Left ventricle myocardium superior (tissue), 1 donor: ENCODE data around the gene CTXND2. TPM values are rescaled to one million over a fixed set of nuclear protein-coding genes. Genes with fewer than 3 reads are reported as not detected.
"Not testable (repeated sequence)": the region's sequence is repeated elsewhere in the genome, so short reads cannot be mapped to it uniquely, and the experiment has no call there.

Experiments
- ATAC-seq: fragments of 200-7000 bp; cut with Tn5 transposase; one replicate; pipeline ENCODE4 v1.9.1; 2020; ENCODE audit warnings: mild to moderate bottlenecking, moderate library complexity
- DNase-seq: peaks from one replicate; pipeline ENCODE4 v3.0.0-alpha.2; 2020
- intact Hi-C: fragments of 100-400 bp; cut with micrococcal nuclease; formaldehyde crosslinking; loops from one replicate; pipeline ENCODE4 v1.11.0; 2022
- long read RNA-seq: library from polyadenylated mRNA; unstranded; transcript quantifications from one replicate; pipeline ENCODE4 v2.0.0, GENCODE V29; 2021
- total RNA-seq: library from RNA; stranded (reverse); fragmentation: NEBNext Ultra II Directional; extraction: Animal tissue kit (Norgen Biotek cat#: 25700); gene quantifications from one replicate; pipeline ENCODE4 v1.2.1, GENCODE V29; 2021
- donor health status: DM: no; HTN: yes; CAD: no; lungs with severe emphysema.

The CTXND2 gene
- not detected for total RNA-seq
- long read RNA-seq: 0 reads

DNA sequence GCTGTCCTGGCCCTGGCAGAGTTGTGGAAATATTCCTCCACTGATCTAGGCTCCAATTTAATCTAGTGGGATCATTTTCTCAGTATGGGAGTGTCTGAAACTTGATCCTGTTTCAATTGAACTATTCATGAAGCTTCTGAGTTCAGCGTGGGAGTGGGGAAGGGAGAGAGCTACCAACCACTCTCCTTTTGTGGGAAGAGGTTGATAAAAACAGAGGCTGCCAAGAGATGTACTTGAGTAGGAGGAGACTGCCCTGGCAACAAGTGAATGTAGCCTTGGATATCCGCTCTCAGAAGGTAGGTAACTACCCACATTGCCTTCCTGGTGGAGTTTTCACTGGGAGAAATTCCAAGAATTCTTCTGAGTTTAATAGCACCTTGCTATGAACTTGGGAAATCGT, at the start of gene CTXND2:
TSS of gene CTXND2 (plus strand) at position 119 of the 400 bp plus-strand sequence. CDS start 25,179 bp downstream, outside the sequence.
- intact Hi-C loops: no loop called here
- no peak for DNase-seq
- no peak for ATAC-seq

GRCh38 chr1:150840850-150841249, 46.1 kb upstream of the CTXND2 start:
- intact Hi-C loops, DNase-seq, ATAC-seq: not testable (repeated sequence)

- DNase-seq: no peak
- intact Hi-C loops: no loop called here
- no peak for ATAC-seq
These were observed 45.3 kb upstream of the CTXND2 start for GRCh38 chr1:150841626-150842025.

GRCh38 chr1:150842343-150842742, 44.6 kb upstream of the CTXND2 start:
- no peak for DNase-seq
- intact Hi-C loops: no loop called here
- no peak for ATAC-seq

GRCh38 chr1:150842964-150843363, 44.0 kb upstream of the CTXND2 start:
- ATAC-seq (no peak), DNase-seq (no peak)
- intact Hi-C loops: no loop called here

DNA sequence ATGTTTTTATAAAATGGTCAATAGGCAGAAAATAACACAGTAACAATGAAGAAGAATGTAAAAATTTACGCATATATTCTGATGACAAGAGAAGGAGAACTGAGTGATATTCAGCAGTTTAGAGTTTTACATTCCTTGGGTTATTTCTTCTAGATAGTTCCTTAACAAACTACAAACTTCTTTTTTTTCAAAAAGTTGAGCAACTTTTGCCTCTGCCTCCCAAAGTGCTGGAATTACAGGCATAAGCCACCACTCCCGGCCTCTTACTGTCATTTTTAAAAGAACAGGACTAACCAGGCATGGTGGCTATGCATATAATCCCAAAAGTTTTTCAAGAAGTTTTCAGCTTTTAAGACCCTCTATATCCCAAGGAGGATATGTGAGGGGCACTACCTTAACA, 43.5 kb upstream of the CTXND2 start:
- no peak for ATAC-seq
- intact Hi-C loops: no loop called here
- DNase-seq: no peak

DNA sequence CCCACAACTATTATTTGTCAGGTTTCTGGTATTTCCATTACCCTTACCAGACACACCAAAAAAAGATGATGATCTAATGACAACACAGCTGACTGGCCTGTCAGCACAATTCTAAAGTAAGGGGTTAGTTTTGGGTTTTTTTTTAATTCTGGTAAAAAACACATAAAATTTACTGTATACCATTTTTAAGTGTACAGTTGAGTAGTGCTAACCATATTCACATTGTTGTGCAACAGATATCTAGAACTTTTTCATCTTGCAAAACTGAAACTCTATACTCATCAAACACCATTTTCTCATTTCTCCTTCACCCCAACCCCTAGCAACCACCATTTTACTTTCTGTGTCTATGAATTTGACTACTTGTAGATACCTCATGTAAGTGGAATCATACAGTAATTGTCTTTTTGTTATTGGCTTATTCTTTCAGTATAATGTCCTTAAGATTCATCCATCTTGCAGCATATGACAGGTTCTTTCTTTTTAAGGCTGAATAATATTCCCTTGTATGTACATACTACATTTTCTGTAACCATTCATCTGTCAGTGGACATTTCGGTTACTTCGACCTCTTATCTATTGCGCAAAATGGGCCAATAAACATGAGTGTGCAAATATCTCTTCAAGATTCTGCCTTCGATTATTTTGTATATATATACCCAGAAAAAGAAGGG, 40.3 kb upstream of the CTXND2 start:
- intact Hi-C loops: no loop called here
- DNase-seq (no peak), ATAC-seq (no peak)

DNA sequence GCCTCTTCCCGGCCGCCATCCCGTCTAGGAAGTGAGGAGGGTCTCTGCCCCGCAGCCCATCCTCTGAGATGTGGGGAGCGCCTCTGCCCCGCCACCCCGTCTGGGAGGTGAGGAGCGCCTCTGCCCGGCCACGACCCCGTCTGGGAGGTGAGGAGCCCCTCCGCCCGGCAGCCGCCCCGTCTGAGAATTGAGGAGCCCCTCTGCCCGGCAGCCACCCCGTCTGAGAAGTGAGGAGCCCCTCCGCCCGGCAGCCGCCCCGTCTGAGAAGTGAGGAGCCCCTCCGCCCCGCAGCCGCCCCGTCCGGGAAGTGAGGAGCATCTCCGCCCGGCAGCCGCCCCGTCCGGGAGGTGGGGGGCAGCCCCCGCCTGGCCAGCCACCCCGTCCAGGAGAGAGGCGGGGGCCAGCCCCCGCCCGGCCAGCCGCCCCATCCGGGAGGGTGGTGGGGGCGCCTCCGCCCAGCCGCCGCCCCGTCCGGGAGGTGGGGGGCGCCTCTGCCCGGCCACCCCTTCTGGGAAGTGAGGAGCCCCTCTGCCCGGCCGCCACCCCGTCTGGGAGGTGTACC, 36.1 kb upstream of the CTXND2 start:
- intact Hi-C loops, ATAC-seq, DNase-seq: not testable (repeated sequence)

GRCh38 chr1:150852734-150853133, 34.2 kb upstream of the CTXND2 start:
- intact Hi-C loops, DNase-seq: not testable (repeated sequence)
- ATAC-seq: peak; percentile 30

DNA sequence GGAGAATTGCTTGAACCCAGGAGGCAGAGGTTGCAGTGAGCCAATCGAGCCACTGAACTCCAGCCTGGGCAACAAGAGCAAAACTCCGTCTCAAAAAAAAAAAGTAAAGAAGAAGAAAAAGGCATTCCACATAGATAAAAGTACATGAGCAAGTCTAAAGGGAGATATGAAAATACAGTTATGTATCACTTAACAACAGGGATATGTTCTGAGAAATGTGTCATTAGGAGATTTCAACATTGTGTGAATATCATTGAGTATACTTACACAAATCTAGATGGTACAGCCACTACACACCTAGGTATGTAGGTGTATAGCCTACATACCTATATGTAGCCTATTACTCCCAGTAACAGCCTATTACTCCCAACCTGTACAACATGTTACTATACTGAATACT, 23.2 kb upstream of the CTXND2 start:
- no peak for ATAC-seq
- intact Hi-C loops: no loop called here
- DNase-seq: no peak

DNA sequence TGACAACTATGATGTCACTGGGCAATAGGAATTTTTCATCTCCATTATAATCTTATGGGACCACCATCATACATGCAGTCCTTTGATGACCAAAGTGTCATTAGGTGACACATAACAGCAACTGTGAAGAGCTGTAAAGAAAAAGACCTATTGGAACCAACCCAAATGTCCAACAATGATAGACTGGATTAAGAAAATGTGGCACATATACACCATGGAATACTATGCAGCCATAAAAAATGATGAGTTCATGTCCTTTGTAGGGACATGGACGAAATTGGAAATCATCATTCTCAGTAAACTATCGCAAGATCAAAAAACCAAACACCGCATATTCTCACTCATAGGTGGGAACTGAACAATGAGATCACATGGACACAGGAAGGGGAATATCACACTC, 22.7 kb upstream of the CTXND2 start:
- ATAC-seq, intact Hi-C loops, DNase-seq: not testable (repeated sequence)

DNA sequence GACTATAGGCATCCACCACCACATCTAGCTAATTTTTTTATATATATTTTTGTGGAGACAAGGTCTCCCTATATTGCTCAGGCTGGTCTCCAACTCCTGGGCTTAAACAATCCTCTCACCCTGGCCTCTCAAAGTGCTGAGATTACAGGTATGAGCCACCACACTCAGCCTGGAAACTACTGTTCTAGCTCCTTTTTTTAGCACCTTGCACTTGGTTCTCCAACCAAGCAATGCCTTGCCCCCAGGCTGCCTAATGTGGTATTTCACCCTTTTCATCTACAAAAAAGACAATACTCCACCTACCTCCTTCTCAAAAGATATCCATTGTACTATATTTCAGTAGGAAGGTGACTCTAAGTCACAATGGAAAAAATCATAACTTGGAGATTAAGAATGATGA, 17.3 kb upstream of the CTXND2 start:
- intact Hi-C loops: no loop called here
- DNase-seq (no peak), ATAC-seq (no peak)

GRCh38 chr1:150872572-150872971, 14.4 kb upstream of the CTXND2 start:
- ATAC-seq (no peak), DNase-seq (no peak)
- intact Hi-C loops: no loop called here

GRCh38 chr1:150873521-150873920, 13.4 kb upstream of the CTXND2 start:
- intact Hi-C loops: no loop called here
- no peak for DNase-seq
- ATAC-seq: no peak

- intact Hi-C loops: no loop called here
- DNase-seq: no peak
- no peak for ATAC-seq
These were observed 12.3 kb upstream of the CTXND2 start for GRCh38 chr1:150874455-150875196.

GRCh38 chr1:150875197-150876118, 11.5 kb upstream of the CTXND2 start:
- intact Hi-C loops: no loop called here
- ATAC-seq: peak; percentile 9
- DNase-seq: no peak

DNA sequence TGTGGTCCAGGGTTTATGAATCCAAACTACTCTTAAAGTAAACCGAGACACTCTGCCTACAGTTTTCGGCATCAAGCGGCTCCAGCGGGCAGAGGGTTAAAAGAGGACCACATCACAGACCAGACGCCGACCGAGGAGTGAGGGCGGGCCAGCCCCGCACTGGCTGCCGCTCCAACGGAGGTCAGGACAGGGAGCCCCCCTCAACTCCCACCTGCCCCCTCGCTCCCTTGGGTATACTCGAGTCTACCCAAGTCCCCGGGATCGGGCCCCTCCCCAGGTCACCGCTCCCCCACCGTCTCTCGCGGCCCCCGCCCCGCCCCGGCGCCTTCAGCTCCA, 10.8 kb upstream of the CTXND2 start:
- DNase-seq (no peak), ATAC-seq (peak; percentile 73)
- intact Hi-C loops: no loop called here

DNA sequence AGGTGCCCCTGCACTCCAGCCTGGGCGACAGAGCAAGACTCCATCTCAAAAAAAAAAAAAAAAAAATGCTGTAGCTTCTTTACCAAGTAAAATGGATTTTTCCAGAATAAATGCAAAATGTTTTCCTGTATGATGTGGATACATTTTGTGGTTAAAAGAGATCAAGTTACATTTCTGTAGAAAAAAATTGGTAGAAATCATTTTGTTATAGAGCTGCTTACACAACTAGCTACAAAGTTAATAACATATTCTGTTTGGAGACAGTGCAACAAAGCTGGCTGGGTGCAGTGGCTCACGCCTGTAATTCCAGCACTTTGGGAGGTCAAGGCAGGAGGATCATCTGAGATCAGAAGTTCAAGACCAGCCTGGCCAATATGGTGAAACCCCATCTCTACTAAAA, 8.0 kb upstream of the CTXND2 start:
- ATAC-seq, intact Hi-C loops, DNase-seq: not testable (repeated sequence)

GRCh38 chr1:150881331-150882070, 5.4 kb upstream of the CTXND2 start:
- ATAC-seq (peak; percentile 72), DNase-seq (no peak)
- intact Hi-C loops: no loop called here
